ENCODE measurements around the gene DNAJB13. TPM values are rescaled to one million over a fixed set of nuclear protein-coding genes. Genes with fewer than 3 reads are reported as not detected.

Gene DNAJB13
- not detected for polyA plus RNA-seq

GRCh38 chr11:73950869-73951710 lies at the start of gene DNAJB13:
Gene DNAJB13 (plus strand): TSS chr11:73951026. CDS start chr11:73951070, 44 bp downstream.
- H3K36me3 ChIP-seq (ENCODE audit: control insufficient read depth in 2 of 2, insufficient read depth in 2 of 2, low read length in 1 of 2), result no peaks in the 10 kb centered on the region
- whole genome bisulfite sequencing, 2 donors, result 71 to 75% methylated on average over 12 of the region's 12 CpGs
- no peaks in the 10 kb centered on the region for H3K27me3 ChIP-seq (ENCODE audit: control insufficient read depth in 1 of 2, insufficient read depth in 2 of 2, low read length in 2 of 2)
- H3K4me3 ChIP-seq (ENCODE audit: low read depth in 1 of 2, low read length in 2 of 2), result no peak within 1 kb of the TSS
- no peak within 1 kb of the TSS for H3K27ac ChIP-seq (ENCODE audit: low read depth in 2 of 2, low read length in 1 of 2)
- H3K9me3 ChIP-seq (ENCODE audit: control insufficient read depth in 2 of 2, insufficient read depth in 1 of 2, low read depth in 1 of 2, low read length in 1 of 2), result no peaks in the 10 kb centered on the region
- H3K4me1 ChIP-seq (ENCODE audit: control insufficient read depth in 2 of 2, insufficient read depth in 2 of 2, low read length in 1 of 2), result no peaks in the 10 kb centered on the region

GRCh38 chr11:73902303-73902702 lies 48.5 kb upstream of the DNAJB13 start:
- no peak overlapping the region for H3K4me3 ChIP-seq (ENCODE audit: low read depth in 1 of 2, low read length in 2 of 2)
- no peak overlapping the region for H3K27ac ChIP-seq (ENCODE audit: low read depth in 2 of 2, low read length in 1 of 2)
- 78 to 95% methylated on average over 1 of the region's 1 CpG for WGBS, 2 donors
- H3K27me3 ChIP-seq (ENCODE audit: control insufficient read depth in 1 of 2, insufficient read depth in 2 of 2, low read length in 2 of 2), result no peaks in the 10 kb centered on the region
- no peaks in the 10 kb centered on the region for H3K4me1 ChIP-seq (ENCODE audit: control insufficient read depth in 2 of 2, insufficient read depth in 2 of 2, low read length in 1 of 2)
- H3K36me3 ChIP-seq (ENCODE audit: control insufficient read depth in 2 of 2, insufficient read depth in 2 of 2, low read length in 1 of 2), result peaks cover 5 to 7% of the 10 kb centered on the region in 2 donors
- no peaks in the 10 kb centered on the region for H3K9me3 ChIP-seq (ENCODE audit: control insufficient read depth in 2 of 2, insufficient read depth in 1 of 2, low read depth in 1 of 2, low read length in 1 of 2)

GRCh38 chr11:73907191-73907590 lies 43.6 kb upstream of the DNAJB13 start:
- Histone ChIP-seq H3K27ac (ENCODE audit: low read depth in 2 of 2, low read length in 1 of 2) (no peak overlapping the region), H3K36me3 (ENCODE audit: control insufficient read depth in 2 of 2, insufficient read depth in 2 of 2, low read length in 1 of 2) (peaks cover 3 to 4% of the 10 kb centered on the region in 2 donors), H3K9me3 (ENCODE audit: control insufficient read depth in 2 of 2, insufficient read depth in 1 of 2, low read depth in 1 of 2, low read length in 1 of 2) (no peaks in the 10 kb centered on the region), H3K4me3 (ENCODE audit: low read depth in 1 of 2, low read length in 2 of 2) (no peak overlapping the region), H3K27me3 (ENCODE audit: control insufficient read depth in 1 of 2, insufficient read depth in 2 of 2, low read length in 2 of 2) (no peaks in the 10 kb centered on the region), H3K4me1 (ENCODE audit: control insufficient read depth in 2 of 2, insufficient read depth in 2 of 2, low read length in 1 of 2) (no peaks in the 10 kb centered on the region)
- 87 to 90% methylated on average over 4 of the region's 4 CpGs for WGBS, 2 donors

- WGBS, 2 donors, result 91 to 99% methylated on average over 2 of the region's 2 CpGs
- Histone ChIP-seq H3K27ac (ENCODE audit: low read depth in 2 of 2, low read length in 1 of 2) (no peak overlapping the region), H3K36me3 (ENCODE audit: control insufficient read depth in 2 of 2, insufficient read depth in 2 of 2, low read length in 1 of 2) (peaks cover 7 to 8% of the 10 kb centered on the region in 2 donors), H3K27me3 (ENCODE audit: control insufficient read depth in 1 of 2, insufficient read depth in 2 of 2, low read length in 2 of 2) (no peaks in the 10 kb centered on the region), H3K4me1 (ENCODE audit: control insufficient read depth in 2 of 2, insufficient read depth in 2 of 2, low read length in 1 of 2) (no peaks in the 10 kb centered on the region), H3K9me3 (ENCODE audit: control insufficient read depth in 2 of 2, insufficient read depth in 1 of 2, low read depth in 1 of 2, low read length in 1 of 2) (no peaks in the 10 kb centered on the region), H3K4me3 (ENCODE audit: low read depth in 1 of 2, low read length in 2 of 2) (no peak overlapping the region)
These were observed 38.8 kb upstream of the DNAJB13 start for GRCh38 chr11:73912026-73912425.

- H3K4me3 ChIP-seq (ENCODE audit: low read depth in 1 of 2, low read length in 2 of 2), result no peak overlapping the region
- no peaks in the 10 kb centered on the region for H3K4me1 ChIP-seq (ENCODE audit: control insufficient read depth in 2 of 2, insufficient read depth in 2 of 2, low read length in 1 of 2)
- no peak overlapping the region for H3K27ac ChIP-seq (ENCODE audit: low read depth in 2 of 2, low read length in 1 of 2)
- H3K36me3 ChIP-seq (ENCODE audit: control insufficient read depth in 2 of 2, insufficient read depth in 2 of 2, low read length in 1 of 2), result peaks cover 3 to 8% of the 10 kb centered on the region in 2 donors
- H3K9me3 ChIP-seq (ENCODE audit: control insufficient read depth in 2 of 2, insufficient read depth in 1 of 2, low read depth in 1 of 2, low read length in 1 of 2), result no peaks in the 10 kb centered on the region
- H3K27me3 ChIP-seq (ENCODE audit: control insufficient read depth in 1 of 2, insufficient read depth in 2 of 2, low read length in 2 of 2), result no peaks in the 10 kb centered on the region
These were observed 37.4 kb upstream of the DNAJB13 start for GRCh38 chr11:73913472-73913871.

GRCh38 chr11:73914284-73914683 lies 36.5 kb upstream of the DNAJB13 start:
- no peaks in the 10 kb centered on the region for H3K27me3 ChIP-seq (ENCODE audit: control insufficient read depth in 1 of 2, insufficient read depth in 2 of 2, low read length in 2 of 2)

GRCh38 chr11:73916435-73916834 lies 34.4 kb upstream of the DNAJB13 start:
- no peaks in the 10 kb centered on the region for H3K27me3 ChIP-seq (ENCODE audit: control insufficient read depth in 1 of 2, insufficient read depth in 2 of 2, low read length in 2 of 2)
- no peaks in the 10 kb centered on the region for H3K9me3 ChIP-seq (ENCODE audit: control insufficient read depth in 2 of 2, insufficient read depth in 1 of 2, low read depth in 1 of 2, low read length in 1 of 2)
- H3K4me1 ChIP-seq (ENCODE audit: control insufficient read depth in 2 of 2, insufficient read depth in 2 of 2, low read length in 1 of 2), result no peaks in the 10 kb centered on the region
- no peak overlapping the region for H3K4me3 ChIP-seq (ENCODE audit: low read depth in 1 of 2, low read length in 2 of 2)
- H3K36me3 ChIP-seq (ENCODE audit: control insufficient read depth in 2 of 2, insufficient read depth in 2 of 2, low read length in 1 of 2), result peaks cover 12 to 13% of the 10 kb centered on the region in 2 donors
- H3K27ac ChIP-seq (ENCODE audit: low read depth in 2 of 2, low read length in 1 of 2), result no peak overlapping the region
- 28 to 53% methylated on average over 1 of the region's 1 CpG for WGBS, 2 donors

More at GRCh38 chr11:73914284-73914683, 36.5 kb upstream of the DNAJB13 start:
- 67 to 83% methylated on average over 4 of the region's 4 CpGs for WGBS, 2 donors
- H3K36me3 ChIP-seq (ENCODE audit: control insufficient read depth in 2 of 2, insufficient read depth in 2 of 2, low read length in 1 of 2), result peaks cover 9 to 11% of the 10 kb centered on the region in 2 donors
- H3K27ac ChIP-seq (ENCODE audit: low read depth in 2 of 2, low read length in 1 of 2), result no peak overlapping the region
- no peaks in the 10 kb centered on the region for H3K9me3 ChIP-seq (ENCODE audit: control insufficient read depth in 2 of 2, insufficient read depth in 1 of 2, low read depth in 1 of 2, low read length in 1 of 2)
- no peaks in the 10 kb centered on the region for H3K4me1 ChIP-seq (ENCODE audit: control insufficient read depth in 2 of 2, insufficient read depth in 2 of 2, low read length in 1 of 2)
- no peak overlapping the region for H3K4me3 ChIP-seq (ENCODE audit: low read depth in 1 of 2, low read length in 2 of 2)

- no peak overlapping the region for H3K4me3 ChIP-seq (ENCODE audit: low read depth in 1 of 2, low read length in 2 of 2)
- H3K27ac ChIP-seq (ENCODE audit: low read depth in 2 of 2, low read length in 1 of 2), result no peak overlapping the region
- H3K9me3 ChIP-seq (ENCODE audit: control insufficient read depth in 2 of 2, insufficient read depth in 1 of 2, low read depth in 1 of 2, low read length in 1 of 2), result no peaks in the 10 kb centered on the region
- peaks cover 9% of the 10 kb centered on the region in 2 donors for H3K36me3 ChIP-seq (ENCODE audit: control insufficient read depth in 2 of 2, insufficient read depth in 2 of 2, low read length in 1 of 2)
- WGBS, 2 donors, result 97% methylated on average over 4 of the region's 4 CpGs
- no peaks in the 10 kb centered on the region for H3K4me1 ChIP-seq (ENCODE audit: control insufficient read depth in 2 of 2, insufficient read depth in 2 of 2, low read length in 1 of 2)
- H3K27me3 ChIP-seq (ENCODE audit: control insufficient read depth in 1 of 2, insufficient read depth in 2 of 2, low read length in 2 of 2), result no peaks in the 10 kb centered on the region
These were observed 29.6 kb upstream of the DNAJB13 start for GRCh38 chr11:73921180-73921579.

- Histone ChIP-seq H3K27ac (ENCODE audit: low read depth in 2 of 2, low read length in 1 of 2) (no peak overlapping the region), H3K27me3 (ENCODE audit: control insufficient read depth in 1 of 2, insufficient read depth in 2 of 2, low read length in 2 of 2) (no peaks in the 10 kb centered on the region), H3K9me3 (ENCODE audit: control insufficient read depth in 2 of 2, insufficient read depth in 1 of 2, low read depth in 1 of 2, low read length in 1 of 2) (no peaks in the 10 kb centered on the region), H3K36me3 (ENCODE audit: control insufficient read depth in 2 of 2, insufficient read depth in 2 of 2, low read length in 1 of 2) (peaks cover 10 to 13% of the 10 kb centered on the region in 2 donors), H3K4me1 (ENCODE audit: control insufficient read depth in 2 of 2, insufficient read depth in 2 of 2, low read length in 1 of 2) (no peaks in the 10 kb centered on the region), H3K4me3 (ENCODE audit: low read depth in 1 of 2, low read length in 2 of 2) (no peak overlapping the region)
- 95 to 96% methylated on average over 2 of the region's 2 CpGs for WGBS, 2 donors
These were observed 21.4 kb upstream of the DNAJB13 start for GRCh38 chr11:73929388-73929787.

Data from esophagus (tissue), 2 donors.